Stimulated activated CD4-positive, alpha-beta T cell treated with anti-CD3 and anti-CD28 coated beads, Interleukin-15, amount 100 ng/mL, for 1 hour (primary cell): ENCODE results near the gene NLN.
"Not testable (repeated sequence)": the region's sequence is repeated elsewhere in the genome, so short reads cannot be mapped to it uniquely, and the experiment has no call there.

Source experiments
- DNase-seq, 2 donors: peaks; one replicate each; pipeline ENCODE4 v3.0.0-alpha.2; 2020; ENCODE audit warnings: low read depth in 1 of 2, low spot score in 1 of 2

The NLN gene

DNA sequence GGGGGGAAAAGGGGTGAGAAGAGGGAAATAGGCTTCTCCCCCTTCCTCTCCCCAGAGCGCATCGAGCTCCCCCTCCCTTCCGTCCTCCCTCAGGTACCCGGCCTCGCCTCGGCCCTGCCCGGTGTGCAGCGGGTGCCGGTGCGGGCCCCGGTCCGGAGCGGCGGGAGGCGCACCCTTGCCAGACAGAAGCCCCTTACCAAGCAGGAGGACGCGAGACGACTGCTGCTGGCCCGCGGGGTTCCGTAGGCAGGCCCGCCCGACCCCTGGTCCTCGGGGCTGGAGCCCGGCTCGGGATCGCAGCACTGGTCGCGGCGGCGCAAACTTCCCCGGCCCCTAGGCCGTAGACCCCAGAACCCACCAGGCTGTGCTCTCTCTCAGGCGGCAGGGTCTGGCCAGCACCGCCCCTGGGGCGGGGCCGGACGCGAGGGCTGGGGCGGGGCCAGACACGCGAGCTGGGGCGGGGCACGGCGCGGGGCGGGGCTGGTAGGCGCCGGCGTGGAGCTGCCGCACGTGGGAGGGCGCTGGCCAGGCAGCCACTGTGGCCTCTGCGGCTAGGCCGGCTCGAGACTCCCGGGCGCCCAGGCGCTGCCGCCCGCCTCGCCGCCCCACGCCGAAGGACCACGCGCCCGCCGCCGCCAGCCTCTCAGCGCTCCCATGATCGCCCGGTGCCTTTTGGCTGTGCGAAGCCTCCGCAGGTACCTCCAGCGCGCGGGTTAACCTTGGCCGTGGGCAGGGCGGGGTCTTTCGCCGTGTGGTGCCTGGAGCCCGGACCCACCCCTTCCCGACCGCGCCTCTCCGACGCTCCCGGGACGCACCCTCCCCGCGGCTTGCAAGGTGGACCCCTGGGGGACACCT, at the start of gene NLN, which contains the start of gene SGTB:
Gene NLN (plus strand): TSS at position 486 of the 855 bp plus-strand sequence. CDS start 169 bp downstream, at position 655.
Gene SGTB (minus strand): TSS at position 390 of the 855 bp plus-strand sequence. CDS start 1,302 bp downstream, outside the sequence.
- peak; percentile 75 to 85 for DNase-seq

DNA sequence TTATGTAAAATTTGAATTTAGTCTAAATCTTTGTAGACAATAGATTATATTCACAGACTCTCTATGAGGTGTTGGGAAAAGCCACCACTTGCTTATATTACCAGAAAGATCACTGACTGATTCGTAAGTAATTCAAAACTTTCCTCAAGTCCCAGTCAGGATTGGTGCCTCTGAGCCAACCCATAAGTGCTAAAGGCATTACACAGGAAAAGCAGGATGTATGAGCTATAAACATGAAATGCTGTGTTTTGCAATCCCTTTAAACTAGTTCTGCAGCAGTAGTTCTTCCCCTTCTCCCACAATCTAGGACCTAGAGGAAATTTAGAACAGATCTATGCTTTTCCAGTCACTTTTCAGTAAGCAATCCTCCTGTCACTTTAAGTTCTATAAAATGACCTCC, 49.2 kb upstream of the NLN start:
- no peak for DNase-seq

- no peak for DNase-seq
Measured at GRCh38 chr5:65674749-65675148, 47.3 kb upstream of the NLN start.

DNA sequence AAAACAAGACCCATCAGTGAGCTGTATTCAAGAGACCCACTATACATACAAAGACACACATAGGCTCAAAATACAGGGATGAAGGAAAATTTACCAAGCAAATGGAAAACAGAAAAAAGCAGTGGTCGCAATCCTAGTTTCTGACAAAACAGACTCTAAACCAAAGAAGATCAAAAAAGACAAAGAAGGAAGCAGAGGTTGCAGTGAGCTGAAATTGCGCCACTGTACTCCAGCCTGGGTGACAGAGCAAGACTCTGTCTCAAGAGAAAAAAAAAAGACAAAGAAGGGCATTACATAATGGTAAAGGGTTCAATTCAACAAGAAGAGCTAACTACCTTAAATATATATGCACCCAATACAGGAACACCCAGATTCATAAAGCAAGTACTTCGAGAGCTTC, 45.9 kb upstream of the NLN start:
- DNase-seq, result not testable (repeated sequence)

GRCh38 chr5:65682148-65682547, 39.9 kb upstream of the NLN start:
- DNase-seq, result no peak

DNA sequence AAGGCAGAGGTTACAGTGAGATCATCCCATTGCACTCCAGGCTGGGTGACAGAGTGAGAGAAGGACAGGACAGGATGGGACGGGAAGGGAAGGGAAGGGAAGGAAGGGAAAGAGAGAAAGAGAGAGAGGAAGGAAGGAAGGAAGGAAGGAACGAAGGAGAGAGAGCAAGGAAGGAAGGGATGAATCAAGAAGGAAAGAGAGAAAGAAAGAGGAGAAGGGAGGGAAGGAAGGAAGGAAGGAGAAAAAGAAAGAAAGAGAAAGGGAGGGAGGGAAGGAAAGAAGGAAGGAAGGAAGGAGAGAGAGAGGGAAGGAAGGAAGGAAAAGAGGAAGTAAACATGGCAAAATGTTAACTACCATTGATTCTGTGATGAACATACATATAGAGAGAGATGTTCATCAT, 28.9 kb upstream of the NLN start:
- no peak for DNase-seq

DNA sequence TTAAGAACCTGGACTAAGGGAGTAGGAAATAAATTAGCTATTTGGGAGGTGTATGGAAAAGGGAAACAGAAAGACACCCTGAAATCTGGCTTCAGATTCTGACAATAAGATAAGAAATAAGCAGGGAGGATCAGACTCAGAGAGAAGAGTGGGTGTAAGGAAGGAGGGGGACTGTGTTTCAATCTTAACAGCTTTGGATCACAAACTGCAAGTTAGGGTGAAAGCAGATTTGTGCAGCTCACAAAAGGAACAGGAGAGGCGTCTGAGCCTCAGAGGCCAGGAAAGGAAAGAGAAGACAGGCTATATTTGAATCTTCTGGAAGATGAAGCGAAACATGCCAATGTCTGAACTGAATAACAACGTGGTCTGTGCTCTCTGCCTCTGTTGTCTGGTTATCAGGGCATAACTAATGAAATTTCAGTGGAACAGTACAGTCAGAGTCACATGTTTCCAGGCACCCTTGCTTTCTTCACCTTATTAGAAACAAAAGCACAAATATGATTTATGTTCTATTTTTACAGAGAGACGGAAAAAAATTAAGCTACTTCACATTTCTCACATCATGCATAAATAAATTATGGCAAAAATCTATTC, 26.7 kb upstream of the NLN start:
- DNase-seq, result no peak

DNA sequence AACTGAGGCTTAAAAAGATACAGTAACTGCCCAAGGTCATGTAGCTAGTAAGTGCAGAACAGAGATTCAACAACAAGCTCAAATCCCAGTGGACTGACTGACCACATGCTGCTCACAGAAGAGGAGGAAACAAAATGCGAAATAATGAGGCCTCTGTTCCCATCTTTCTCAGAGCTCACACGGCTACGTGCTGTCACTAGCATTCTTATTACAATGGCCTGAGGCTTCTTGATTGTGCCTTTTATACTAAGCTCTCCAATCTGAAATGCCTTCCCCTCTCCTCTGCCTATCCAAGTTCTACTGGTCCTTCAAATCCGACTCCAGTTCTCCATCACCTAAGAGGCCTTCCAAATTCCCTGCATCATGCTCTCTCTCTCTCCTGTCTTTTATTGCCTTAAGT, 26.1 kb upstream of the NLN start:
- DNase-seq, result no peak

- no peak for DNase-seq
Measured at GRCh38 chr5:65696892-65697291, 25.1 kb upstream of the NLN start.

DNA sequence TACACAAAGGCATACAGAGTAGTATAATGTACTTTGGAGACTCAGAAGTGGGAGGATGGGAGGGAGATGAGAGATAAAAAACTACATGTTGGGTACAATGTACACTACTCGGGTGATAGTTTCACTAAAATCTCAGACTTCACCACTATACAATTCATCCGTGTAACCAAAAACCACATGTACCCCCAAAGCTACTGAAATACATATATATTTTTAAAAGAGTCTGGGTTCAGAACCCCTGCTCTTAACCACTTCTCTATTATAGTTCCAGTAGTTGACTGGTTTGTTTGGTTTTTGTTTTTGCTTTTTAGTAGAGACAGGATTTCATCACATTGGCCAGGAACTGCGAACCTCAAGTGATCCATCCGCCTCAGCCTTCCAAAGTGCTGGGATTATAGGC, 22.7 kb upstream of the NLN start:
- no peak for DNase-seq

- DNase-seq, result no peak
Measured at GRCh38 chr5:65702036-65702435, 20.0 kb upstream of the NLN start.

- DNase-seq, result no peak
Measured at GRCh38 chr5:65704621-65705239, 17.3 kb upstream of the NLN start.

- no peak for DNase-seq
Measured at GRCh38 chr5:65707663-65708062, 14.3 kb upstream of the NLN start.

DNA sequence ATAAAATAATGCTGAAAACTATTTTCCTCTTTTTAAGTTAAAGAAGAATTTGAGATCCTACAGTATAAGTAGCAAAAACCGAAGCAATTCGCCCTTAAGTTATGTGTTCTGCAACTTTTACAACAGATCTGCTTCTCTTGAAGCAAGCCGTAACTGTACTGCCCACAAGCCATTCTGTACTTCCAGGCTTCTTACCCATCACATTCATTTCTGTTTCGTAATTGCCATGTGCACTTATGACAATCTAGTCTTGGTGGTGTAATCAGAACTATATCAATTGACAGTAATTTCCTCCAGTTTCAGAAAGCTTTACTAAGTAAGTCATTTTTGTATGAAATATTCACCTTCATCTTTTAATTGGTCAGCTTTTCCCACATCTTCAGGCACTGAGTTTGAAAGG, 13.9 kb upstream of the NLN start:
- no peak for DNase-seq

DNA sequence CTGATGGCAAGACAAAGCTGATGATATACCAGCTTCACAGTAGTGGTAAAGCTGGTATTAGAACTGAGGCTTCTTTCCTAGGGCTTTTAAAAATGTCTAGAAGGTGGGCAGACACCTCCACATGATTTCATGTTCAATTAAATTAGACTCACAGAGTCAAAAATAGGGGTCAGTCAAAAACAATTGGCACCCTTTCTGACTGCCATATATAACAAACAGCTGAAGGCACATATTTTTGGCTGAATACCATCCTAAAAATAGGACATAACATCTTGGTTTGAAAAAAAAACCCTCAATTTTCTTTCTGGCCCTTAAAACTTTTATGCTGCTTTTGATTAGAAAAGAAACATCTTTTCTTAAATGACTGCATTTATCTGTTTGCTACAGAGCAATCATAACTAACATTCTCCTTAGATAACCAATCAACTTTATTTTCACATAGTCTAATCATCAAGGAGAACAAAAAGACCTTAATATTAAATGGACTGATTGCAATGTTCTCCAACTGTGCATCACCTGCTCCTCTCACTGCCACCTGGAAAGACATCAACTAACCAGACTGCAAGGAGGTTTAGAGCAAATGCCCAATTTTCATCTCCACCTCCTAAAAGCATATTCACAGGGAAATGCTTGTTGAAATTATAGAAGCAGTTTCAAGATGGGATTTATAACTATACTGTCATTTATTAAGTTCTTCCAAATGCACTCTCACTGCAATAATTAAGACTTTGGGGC, 3.3 kb upstream of the NLN start:
- DNase-seq, result no peak

GRCh38 chr5:65721050-65721719, 820 bp upstream of the NLN start:
- no peak for DNase-seq

GRCh38 chr5:65722575-65723403, 784 bp downstream of the NLN start:
- DNase-seq, result no peak

DNA sequence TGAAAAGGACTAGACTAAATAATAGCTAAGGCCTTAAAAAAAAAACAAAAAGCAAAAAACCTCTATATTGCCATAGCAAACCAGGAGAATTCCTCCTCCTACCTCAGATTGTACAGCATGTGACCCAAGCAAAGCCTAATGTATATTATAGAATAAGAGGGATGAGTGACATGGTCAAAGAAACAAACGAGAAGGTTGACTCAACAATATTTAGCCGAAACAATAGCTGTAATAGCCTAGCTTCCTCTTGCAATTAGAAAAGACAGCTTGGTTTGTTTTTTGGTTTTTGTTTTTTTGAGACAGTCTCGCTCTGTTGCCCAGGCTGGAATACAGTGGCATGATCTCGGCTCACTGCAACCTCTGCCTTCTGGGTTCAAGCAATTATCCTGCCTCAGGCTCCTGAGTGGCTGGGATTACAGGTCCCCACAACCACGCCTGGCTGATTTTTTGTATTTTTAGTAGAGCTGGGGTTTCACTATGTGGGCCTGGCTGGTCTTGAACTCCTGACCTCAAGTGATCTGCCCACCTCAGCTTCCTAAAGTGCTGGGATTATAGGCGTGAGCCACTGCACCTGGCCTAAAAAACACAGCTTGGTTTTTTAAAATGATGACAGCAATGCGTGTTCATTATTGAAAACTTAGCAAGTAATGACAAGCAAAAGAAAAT, 5.6 kb downstream of the NLN start:
- no peak for DNase-seq

GRCh38 chr5:65728218-65728617, 6.2 kb downstream of the NLN start:
- DNase-seq, result no peak

GRCh38 chr5:65730910-65731309, 8.9 kb downstream of the NLN start:
- no peak for DNase-seq
